Ramos (cell line): ENCODE measurements around the gene GRM2.

ENCODE experiments used
- in situ Hi-C: fragments of 300-500 bp; cut with MboI; formaldehyde crosslinking; loops from one replicate; pipeline ENCODE4 v1.14.3; 2022; ENCODE audit warnings: low sequenced_read_pairs; ENCODE audit not compliant: unreplicated experiment

GRM2 gene

DNA sequence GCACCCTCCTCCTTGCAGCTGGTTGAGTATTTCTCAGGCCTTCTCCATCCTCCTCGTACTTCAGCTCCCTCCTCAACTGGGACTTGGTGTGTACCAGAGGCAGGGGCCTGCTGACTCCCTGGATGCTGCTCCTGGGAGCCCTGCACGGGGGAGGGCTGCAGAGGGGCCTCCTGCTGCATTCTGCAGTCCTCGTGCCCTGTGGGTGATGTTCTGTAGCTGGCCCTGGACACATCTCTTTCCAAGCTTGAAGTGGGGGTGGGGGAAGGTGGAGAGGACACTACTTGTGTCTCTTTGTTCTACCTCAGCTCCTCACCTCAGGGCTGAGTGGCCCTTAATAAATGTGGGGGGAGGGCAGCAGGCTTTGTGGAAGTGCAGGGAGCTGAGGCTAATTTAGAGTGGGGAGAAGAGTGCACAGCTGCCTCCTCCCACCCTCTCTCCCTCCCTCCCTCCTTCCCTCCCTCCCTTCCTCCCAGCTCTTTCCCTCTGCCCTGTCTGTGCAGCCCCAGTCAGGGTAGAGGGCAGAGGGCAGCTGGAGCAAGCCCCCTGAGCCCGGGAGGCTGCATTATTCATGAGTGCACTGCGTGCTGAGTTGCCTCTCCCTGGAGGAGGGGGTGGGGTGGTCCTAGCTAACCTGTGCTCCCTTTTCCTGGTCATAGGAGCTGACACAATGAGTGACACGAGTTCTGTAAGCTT is 3.7 kb upstream of the GRM2 start:
- in situ Hi-C loops, result no loop called here

DNA sequence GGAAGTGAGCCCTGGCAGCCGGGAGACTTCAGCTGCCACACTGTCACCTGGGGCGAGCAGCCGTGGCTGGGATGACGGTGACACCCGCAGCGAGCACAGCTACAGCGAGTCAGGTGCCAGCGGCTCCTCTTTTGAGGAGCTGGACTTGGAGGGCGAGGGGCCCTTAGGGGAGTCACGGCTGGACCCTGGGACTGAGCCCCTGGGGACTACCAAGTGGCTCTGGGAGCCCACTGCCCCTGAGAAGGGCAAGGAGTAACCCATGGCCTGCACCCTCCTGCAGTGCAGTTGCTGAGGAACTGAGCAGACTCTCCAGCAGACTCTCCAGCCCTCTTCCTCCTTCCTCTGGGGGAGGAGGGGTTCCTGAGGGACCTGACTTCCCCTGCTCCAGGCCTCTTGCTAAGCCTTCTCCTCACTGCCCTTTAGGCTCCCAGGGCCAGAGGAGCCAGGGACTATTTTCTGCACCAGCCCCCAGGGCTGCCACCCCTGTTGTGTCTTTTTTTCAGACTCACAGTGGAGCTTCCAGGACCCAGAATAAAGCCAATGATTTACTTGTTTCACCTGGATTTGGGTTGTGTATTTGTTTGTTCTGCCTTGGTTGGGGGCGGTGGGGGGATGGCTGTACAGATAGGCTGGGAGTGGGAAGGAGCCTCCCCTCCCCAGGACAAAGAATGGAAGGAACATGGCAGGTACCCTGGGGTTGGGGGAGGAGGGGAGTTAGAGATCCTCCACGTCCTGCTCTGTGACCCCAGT is 2.9 kb upstream of the GRM2 start:
- in situ Hi-C loops, result no loop called here

GRCh38 chr3:51704511-51704950 is 2.3 kb upstream of the GRM2 start:
- in situ Hi-C loops, result no loop called here

GRCh38 chr3:51705276-51706020 is 1.4 kb upstream of the GRM2 start:
- in situ Hi-C loops, result no loop called here

GRCh38 chr3:51706021-51706485 is 815 bp upstream of the GRM2 start:
- in situ Hi-C loops, result no loop called here

- in situ Hi-C loops, result no loop called here
Observed at GRCh38 chr3:51708216-51708845, 1.5 kb downstream of the GRM2 start.

- in situ Hi-C loops, result no loop called here
Observed at GRCh38 chr3:51709004-51709420, 2.1 kb downstream of the GRM2 start.

DNA sequence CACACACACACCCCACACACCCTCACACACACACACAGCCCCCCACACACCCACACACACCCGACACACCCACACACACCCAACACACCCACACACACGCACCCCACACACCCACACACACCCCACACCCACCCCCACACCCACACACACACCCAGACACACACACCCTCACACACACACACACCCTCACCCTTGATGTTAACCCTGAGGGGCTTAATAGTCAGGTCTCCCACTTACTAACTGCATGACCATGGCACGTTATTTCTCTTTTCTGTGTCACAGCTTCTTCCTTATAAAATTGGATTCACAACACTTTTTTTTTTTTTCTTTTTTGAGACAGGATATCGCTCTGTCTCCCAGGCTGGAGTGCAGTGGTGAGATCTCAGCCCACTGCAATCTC is 2.8 kb downstream of the GRM2 start:
- in situ Hi-C loops, result no loop called here

- in situ Hi-C loops, result no loop called here
Observed at GRCh38 chr3:51710631-51711351, 3.9 kb downstream of the GRM2 start.

GRCh38 chr3:51711352-51712037 is 4.6 kb downstream of the GRM2 start:
- in situ Hi-C loops, result no loop called here

- in situ Hi-C loops, result no loop called here
Observed at GRCh38 chr3:51712038-51712420, 5.2 kb downstream of the GRM2 start.

DNA sequence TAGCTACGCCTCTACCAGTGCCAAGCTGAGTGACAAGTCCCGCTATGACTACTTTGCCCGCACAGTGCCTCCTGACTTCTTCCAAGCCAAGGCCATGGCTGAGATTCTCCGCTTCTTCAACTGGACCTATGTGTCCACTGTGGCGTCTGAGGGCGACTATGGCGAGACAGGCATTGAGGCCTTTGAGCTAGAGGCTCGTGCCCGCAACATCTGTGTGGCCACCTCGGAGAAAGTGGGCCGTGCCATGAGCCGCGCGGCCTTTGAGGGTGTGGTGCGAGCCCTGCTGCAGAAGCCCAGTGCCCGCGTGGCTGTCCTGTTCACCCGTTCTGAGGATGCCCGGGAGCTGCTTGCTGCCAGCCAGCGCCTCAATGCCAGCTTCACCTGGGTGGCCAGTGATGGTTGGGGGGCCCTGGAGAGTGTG is 5.7 kb downstream of the GRM2 start:
- in situ Hi-C loops, result no loop called here

DNA sequence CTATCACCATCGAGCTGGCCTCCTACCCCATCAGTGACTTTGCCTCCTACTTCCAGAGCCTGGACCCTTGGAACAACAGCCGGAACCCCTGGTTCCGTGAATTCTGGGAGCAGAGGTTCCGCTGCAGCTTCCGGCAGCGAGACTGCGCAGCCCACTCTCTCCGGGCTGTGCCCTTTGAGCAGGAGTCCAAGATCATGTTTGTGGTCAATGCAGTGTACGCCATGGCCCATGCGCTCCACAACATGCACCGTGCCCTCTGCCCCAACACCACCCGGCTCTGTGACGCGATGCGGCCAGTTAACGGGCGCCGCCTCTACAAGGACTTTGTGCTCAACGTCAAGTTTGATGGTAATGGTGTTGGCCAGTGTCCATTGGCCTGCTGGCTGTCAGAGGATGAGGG is 6.1 kb downstream of the GRM2 start:
- in situ Hi-C loops, result no loop called here

- in situ Hi-C loops, result no loop called here
Observed at GRCh38 chr3:51715231-51715976, 8.5 kb downstream of the GRM2 start.

DNA sequence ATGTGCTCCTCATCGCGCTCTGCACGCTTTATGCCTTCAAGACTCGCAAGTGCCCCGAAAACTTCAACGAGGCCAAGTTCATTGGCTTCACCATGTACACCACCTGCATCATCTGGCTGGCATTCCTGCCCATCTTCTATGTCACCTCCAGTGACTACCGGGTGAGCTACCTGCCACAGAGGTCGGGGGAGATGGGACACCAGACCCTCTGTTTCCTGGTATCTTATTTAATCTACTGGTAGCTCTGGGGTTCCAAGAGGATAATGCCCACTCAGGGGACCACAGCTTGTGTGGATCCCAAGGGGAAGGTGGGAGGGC is 9.1 kb downstream of the GRM2 start:
- in situ Hi-C loops, result no loop called here

GRCh38 chr3:51716805-51717204 is 9.9 kb downstream of the GRM2 start:
- in situ Hi-C loops, result no loop called here

DNA sequence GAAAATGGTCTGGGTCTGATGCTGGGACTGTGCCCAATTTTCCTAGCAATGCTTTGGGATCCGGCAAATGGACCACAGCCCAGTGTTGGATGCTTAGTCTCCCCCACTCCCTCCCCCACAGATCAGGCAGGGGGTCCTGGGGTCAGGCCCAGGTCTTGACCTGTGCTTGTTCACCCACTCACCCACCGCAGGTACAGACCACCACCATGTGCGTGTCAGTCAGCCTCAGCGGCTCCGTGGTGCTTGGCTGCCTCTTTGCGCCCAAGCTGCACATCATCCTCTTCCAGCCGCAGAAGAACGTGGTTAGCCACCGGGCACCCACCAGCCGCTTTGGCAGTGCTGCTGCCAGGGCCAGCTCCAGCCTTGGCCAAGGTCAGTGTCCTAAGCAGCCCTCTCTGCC is 10.6 kb downstream of the GRM2 start:
- in situ Hi-C loops, result no loop called here

- in situ Hi-C loops, result no loop called here
Observed at GRCh38 chr3:51717947-51718346, 11.1 kb downstream of the GRM2 start.
